Endothelial cell of umbilical vein (primary cell): ENCODE results near the gene POLD3. TPM values are rescaled to one million over a fixed set of nuclear protein-coding genes. Genes with fewer than 3 reads are reported as not detected.

Experiments
- BruUV-seq: library from RNA; stranded (reverse); fragments of 400-500 nt; replicated peaks from 2 replicates; lab custom pipeline; 2021; lab: Mats Ljungman, UMichigan
- CTCF ChIA-PET: fragments of 300-600, 350-600 bp; sonication (Branson Sonifier 250); formaldehyde crosslinking; loops from one replicate; lab custom pipeline; 2021; ENCODE audit warnings: antibody characterized with exemption, inconsistent platforms; lab: Charles Lee
- POLR2A ChIA-PET: fragments of 300-600, 350-600 bp; sonication (Branson Sonifier 250); formaldehyde crosslinking; loops from one replicate; lab custom pipeline; 2021; ENCODE audit warnings: antibody characterized with exemption, inconsistent platforms; lab: Charles Lee
- DNase-seq: peaks from one replicate; pipeline ENCODE4 v3.0.0-alpha.2; 2011; ENCODE audit warnings: low read depth, low spot score
- FAIRE-seq: peaks from 2 replicates; lab custom pipeline; 2011; peaks lifted over from hg19 to GRCh38; lab: Jason Lieb, UNC
- H2AFZ ChIP-seq: 2 replicates; pipeline ENCODE4 v1.6.0; 2012; ENCODE audit warnings: low read depth, low read length, control low read depth, inconsistent platforms
- H3K27ac ChIP-seq: 2 replicates; pipeline ENCODE4 v1.5.1; 2011; ENCODE audit warnings: low read depth, mild to moderate bottlenecking, control low read depth, low read length, moderate library complexity; ENCODE audit not compliant: insufficient read depth
- H3K27me3 ChIP-seq, 2 experiments: 2 replicates each; pipeline versions ENCODE4 v1.6.0 to v1.6.1; 2011; ENCODE audit warnings: low read length in 2 of 2, mixed read lengths in 1 of 2; ENCODE audit not compliant: control insufficient read depth in 2 of 2, insufficient read depth in 2 of 2
- H3K36me3 ChIP-seq, 2 experiments: 2 replicates in 1 of 2; 3 replicates in 1 of 2; pipeline ENCODE4 v1.5.1; 2011; ENCODE audit warnings: low read length in 2 of 2, mild to moderate bottlenecking in 1 of 2, moderate library complexity in 1 of 2; ENCODE audit not compliant: control insufficient read depth in 2 of 2, insufficient read depth in 2 of 2; ENCODE audit errors: extremely low read depth in 1 of 2
- H3K4me1 ChIP-seq: 3 replicates; pipeline ENCODE4 v1.5.1; 2011; ENCODE audit warnings: mild to moderate bottlenecking, low read length; ENCODE audit not compliant: control insufficient read depth, insufficient read depth; ENCODE audit errors: extremely low read depth
- H3K4me2 ChIP-seq: 2 replicates; pipeline ENCODE4 v1.6.1; 2011; ENCODE audit warnings: low read length, control low read depth, mixed read lengths; ENCODE audit not compliant: insufficient read depth
- H3K4me3 ChIP-seq, 3 experiments: fragments of 200-600 bp in 1 of 3; sonication (generic), shearing (Covaris generic) in 1 of 3; replicated peaks in 1 of 3; 2 replicates each; pipeline ENCODE4 v1.5.1; 2011 to 2016; ENCODE audit warnings: control low read depth in 3 of 3, low read length in 3 of 3, mild to moderate bottlenecking in 2 of 3, inconsistent platforms in 1 of 3, low read depth in 1 of 3, moderate library complexity in 1 of 3; ENCODE audit not compliant: insufficient read depth in 1 of 3
- H3K79me2 ChIP-seq: 2 replicates; pipeline ENCODE4 v1.6.0; 2012; ENCODE audit warnings: low read length, inconsistent platforms; ENCODE audit not compliant: control insufficient read depth, insufficient read depth
- H3K9ac ChIP-seq: replicated peaks from 2 replicates; pipeline ENCODE3; 2011; ENCODE audit warnings: low read length, control low read depth; ENCODE audit not compliant: insufficient read depth; ENCODE audit errors: extremely low read depth
- H3K9me1 ChIP-seq: replicated peaks from 3 replicates; pipeline ENCODE4 v1.6.0; 2011; ENCODE audit warnings: mild to moderate bottlenecking, low read length; ENCODE audit not compliant: control insufficient read depth, insufficient read depth; ENCODE audit errors: extremely low read depth
- H3K9me3 ChIP-seq: replicated peaks from 2 replicates; pipeline ENCODE4 v1.5.1; 2012; ENCODE audit warnings: low read length, inconsistent platforms; ENCODE audit not compliant: control insufficient read depth, insufficient read depth
- H4K20me1 ChIP-seq: replicated peaks from 2 replicates; pipeline ENCODE3; 2011; ENCODE audit warnings: mild to moderate bottlenecking, low read length; ENCODE audit not compliant: control insufficient read depth, insufficient read depth; ENCODE audit errors: extremely low read depth
- CTCF ChIP-seq, 2 donors: IDR thresholded peaks; 1 replicate in 1 of 2; 2 replicates in 1 of 2; pipeline ENCODE4 v1.5.1; 2011; ENCODE audit warnings: low read length in 2 of 2, mild to moderate bottlenecking in 2 of 2, moderate library complexity in 2 of 2, control low read depth in 1 of 2, inconsistent platforms in 1 of 2, low read depth in 1 of 2; ENCODE audit not compliant: insufficient read depth in 1 of 2; ENCODE audit errors: extremely low read depth in 1 of 2
- EZH2 ChIP-seq: IDR thresholded peaks from 2 replicates; pipeline ENCODE4 v1.6.1; 2012; ENCODE audit warnings: borderline replicate concordance, low read depth, mild to moderate bottlenecking, moderate library complexity, low read length, inconsistent platforms; ENCODE audit not compliant: severe bottlenecking
- FOS ChIP-seq: IDR thresholded peaks from 2 replicates; pipeline ENCODE4 v1.6.1; 2011; ENCODE audit warnings: mild to moderate bottlenecking, low read length, moderate library complexity, borderline replicate concordance; ENCODE audit not compliant: insufficient read depth
- GATA2 ChIP-seq: IDR thresholded peaks from 2 replicates; pipeline ENCODE4 v1.7.0; 2011; ENCODE audit warnings: low read depth, mild to moderate bottlenecking, moderate library complexity, mixed read lengths, low read length; ENCODE audit not compliant: insufficient read length, insufficient read depth
- JUN ChIP-seq: IDR thresholded peaks from 2 replicates; pipeline ENCODE4 v1.6.1; 2011; ENCODE audit warnings: borderline replicate concordance, low read depth; ENCODE audit not compliant: insufficient read length, insufficient read depth
- MAX ChIP-seq: IDR thresholded peaks from 2 replicates; pipeline ENCODE4 v1.6.1; 2011; ENCODE audit not compliant: insufficient read depth, insufficient read length
- MYC ChIP-seq: IDR thresholded peaks from one replicate; pipeline ENCODE4 v1.6.1; 2011; ENCODE audit warnings: mild to moderate bottlenecking, low read depth, low read length
- POLR2A ChIP-seq: IDR thresholded peaks from 2 replicates; pipeline ENCODE4 v1.6.1; 2012; ENCODE audit warnings: low read depth, mild to moderate bottlenecking, control low read depth, low read length
- POLR2AphosphoS5 ChIP-seq: IDR thresholded peaks from 2 replicates; pipeline ENCODE4 v1.6.1; 2012; ENCODE audit warnings: low read depth, mild to moderate bottlenecking, control low read depth, low read length, moderate library complexity; ENCODE audit not compliant: insufficient read depth
- dilution Hi-C: fragments of 300-500 bp; cut with MboI; formaldehyde crosslinking; loops from one replicate; pipeline ENCODE4 v1.15.0; 2019; ENCODE audit warnings: low sequenced_read_pairs; ENCODE audit not compliant: extremely low pct_ligation_motif_present
- intact Hi-C: fragments of 100-400 bp; cut with micrococcal nuclease; formaldehyde crosslinking; loops from one replicate; pipeline ENCODE4 v1.10.0; 2022
- polyA plus RNA-seq, 4 experiments: library from polyadenylated mRNA; depleted of rRNA in 3 of 4; stranded (reverse) in 3 of 4; unstranded in 1 of 4; fragments of >200 nt; gene quantifications; 2 replicates each; pipeline versions ENCODE4 v1.2.1 to v1.2.3, GENCODE V29; 2011 to 2012; ENCODE audit warnings: missing spikeins in 1 of 4
- total RNA-seq: library from RNA; stranded (reverse); gene quantifications from 2 replicates; pipeline ENCODE4 v1.2.3, GENCODE V29; 2021

The POLD3 gene
- total and polyA plus RNA-seq, 2 donors (not counting 3 experiments of a cell fraction or from before 2014, with no cell fraction given), result 8.9 to 25.2 TPM

- H3K36me3 ChIP-seq, result no peaks in the 10 kb centered on the region
- no peaks in the 10 kb centered on the region for H3K4me1 ChIP-seq
- no peak overlapping the region for H2AFZ ChIP-seq
- FAIRE-seq, result no peak
- TF ChIP-seq EZH2, result no peak
- TF ChIP-seq GATA2, result no peak
- no peak for TF ChIP-seq FOS
- no peak for TF ChIP-seq MYC
- TF ChIP-seq JUN, result no peak
- TF ChIP-seq POLR2A, result no peak
- no peak for TF ChIP-seq POLR2AphosphoS5
- no peak for TF ChIP-seq CTCF (IDR thresholded peaks at IDR 0.05; ENCODE audit: extremely low read depth in 1 of 2, insufficient read depth in 1 of 2, low read depth in 1 of 2, low read length in 2 of 2)
- no peak for TF ChIP-seq MAX
- no peaks in the 10 kb centered on the region for H3K79me2 ChIP-seq
- H3K27me3 ChIP-seq, result peaks cover 11% of the 10 kb centered on the region in 2 experiments
- H4K20me1 ChIP-seq, result no peaks in the 10 kb centered on the region
- no peaks in the 10 kb centered on the region for H3K9me3 ChIP-seq
- H3K9ac ChIP-seq, result no peak overlapping the region
- dilution Hi-C loops (no loop called here), intact Hi-C loops (no loop called here)
- ChIA-PET POLR2A (no interaction called here), CTCF (interaction anchor here (1.2 kb wide), 1 partner anchor 288 kb away, joined by 3 read pairs; no protein-coding TSS in a partner anchor)
- no peak overlapping the region for H3K4me2 ChIP-seq
- H3K27ac ChIP-seq, result no peak overlapping the region
- no TSS peak for BruUV-seq
- no peaks in the 10 kb centered on the region for H3K9me1 ChIP-seq
- DNase-seq, result no peak
- H3K4me3 ChIP-seq, result no peak overlapping the region
Observed at GRCh38 chr11:74543991-74544390, 48.4 kb upstream of the POLD3 start.
